HG02588 (cell line): ENCODE measurements around the gene RCC1.
"Not testable (repeated sequence)": the region's sequence is repeated elsewhere in the genome, so short reads cannot be mapped to it uniquely, and the experiment has no call there.

Experiments
- ATAC-seq: cut with Tn5 transposase; IDR thresholded peaks from one replicate; pipeline ENCODE4 v1.9.1; 2021; ENCODE audit warnings: mild to moderate bottlenecking, moderate library complexity; ENCODE audit not compliant: unreplicated experiment

RCC1 gene

DNA sequence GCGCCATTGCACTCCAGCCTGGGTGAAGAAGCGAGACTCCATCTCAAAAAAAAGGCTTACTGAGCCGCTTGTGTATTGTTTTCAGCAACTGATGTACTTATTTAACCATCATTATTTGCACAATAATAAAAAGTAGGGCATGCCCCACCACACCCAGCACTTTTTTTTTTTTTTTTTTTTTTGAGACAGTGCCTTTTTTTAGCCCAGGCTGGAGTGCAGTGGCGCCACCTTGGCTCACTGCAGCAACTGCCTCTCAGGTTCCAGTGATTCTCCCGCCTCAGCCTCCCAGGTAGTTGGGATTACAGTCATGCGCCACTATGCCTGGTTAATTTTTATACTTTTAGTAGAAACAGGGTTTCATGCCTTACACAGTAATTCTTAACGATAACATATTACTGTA lies 34.8 kb downstream of the RCC1 start:
- no peak for ATAC-seq

DNA sequence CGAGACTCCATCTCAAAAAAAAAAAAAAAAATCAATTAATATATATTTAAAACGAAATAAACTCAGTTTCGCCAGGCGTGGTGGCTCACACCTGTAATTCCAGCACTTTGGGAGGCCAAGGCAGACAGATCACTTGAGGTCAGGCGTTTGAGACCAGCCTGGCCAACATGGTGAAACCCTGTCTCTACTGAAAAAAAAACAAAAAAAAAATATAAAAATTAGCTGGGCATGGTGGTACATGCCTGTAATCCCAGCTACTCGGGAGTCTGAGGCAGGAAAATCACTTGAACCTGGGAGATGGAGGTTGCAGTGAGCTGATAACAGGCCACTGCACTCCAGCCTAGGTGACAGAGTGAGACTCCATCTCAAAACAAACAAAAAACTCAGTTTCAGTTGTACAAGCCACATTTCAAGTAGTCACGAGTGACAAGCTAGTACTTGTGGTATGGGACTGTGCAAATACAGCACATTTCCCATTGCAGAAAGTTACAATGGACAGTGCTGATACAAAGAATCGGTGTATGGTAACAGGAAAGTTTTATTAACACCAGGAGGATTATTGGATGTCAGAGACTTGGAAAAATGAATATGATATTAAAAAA lies 35.7 kb downstream of the RCC1 start:
- ATAC-seq: not testable (repeated sequence)

DNA sequence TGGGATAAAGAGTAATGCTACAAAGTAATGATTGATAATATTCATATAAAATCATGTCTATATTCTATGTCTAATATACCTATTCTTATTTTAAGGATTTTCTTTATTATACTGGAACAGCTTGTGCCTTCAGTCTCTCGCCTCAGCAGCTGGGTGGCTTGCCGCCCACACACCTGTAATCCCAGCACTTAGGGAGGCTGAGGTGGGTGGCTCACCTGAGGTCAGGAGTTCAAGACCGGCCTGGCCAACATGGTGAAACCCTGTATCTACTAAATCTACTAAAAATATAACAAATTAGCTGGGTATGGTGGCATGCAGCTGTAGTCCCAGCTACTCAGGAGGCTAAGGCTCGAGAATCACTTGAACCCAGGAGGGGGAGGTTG lies 39.4 kb downstream of the RCC1 start:
- no peak for ATAC-seq

DNA sequence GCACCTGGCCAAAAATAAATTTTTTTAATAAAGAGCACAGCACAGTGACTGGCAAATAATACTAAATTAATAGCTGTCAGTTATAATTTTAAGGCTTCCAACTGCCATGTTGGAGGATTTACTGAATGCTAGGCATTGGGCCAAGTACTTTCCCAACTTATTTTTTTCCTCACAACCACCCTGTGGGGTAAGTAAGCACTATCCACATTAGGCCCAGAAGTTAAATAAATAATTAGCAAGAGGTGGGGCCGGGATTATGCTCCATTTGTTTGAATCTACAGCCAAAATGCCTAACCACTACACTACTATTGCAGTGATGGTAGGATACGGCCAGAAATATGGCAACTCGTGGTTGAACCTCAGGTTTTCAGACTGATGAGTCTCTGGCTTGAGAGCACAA lies 42.5 kb downstream of the RCC1 start:
- ATAC-seq: no peak

DNA sequence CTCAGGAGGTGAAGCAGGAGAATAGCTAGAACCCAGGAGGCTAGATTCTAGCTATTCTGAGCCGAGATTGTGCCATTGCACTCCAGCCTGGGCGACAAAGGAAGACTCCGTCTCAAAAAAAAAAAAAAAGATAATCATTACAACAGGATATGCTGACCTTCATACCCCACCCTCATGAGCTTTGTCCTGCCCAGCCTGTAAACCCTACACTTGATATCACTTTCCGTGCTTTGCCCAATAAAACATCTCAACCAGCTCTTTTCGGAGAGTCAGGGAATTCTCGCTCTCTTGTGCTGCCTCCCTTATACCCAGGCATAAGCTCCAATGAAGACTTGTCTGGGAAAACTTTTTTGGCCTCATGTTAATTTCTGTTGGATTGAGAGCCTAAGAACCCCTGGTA lies 45.5 kb downstream of the RCC1 start:
- no peak for ATAC-seq

DNA sequence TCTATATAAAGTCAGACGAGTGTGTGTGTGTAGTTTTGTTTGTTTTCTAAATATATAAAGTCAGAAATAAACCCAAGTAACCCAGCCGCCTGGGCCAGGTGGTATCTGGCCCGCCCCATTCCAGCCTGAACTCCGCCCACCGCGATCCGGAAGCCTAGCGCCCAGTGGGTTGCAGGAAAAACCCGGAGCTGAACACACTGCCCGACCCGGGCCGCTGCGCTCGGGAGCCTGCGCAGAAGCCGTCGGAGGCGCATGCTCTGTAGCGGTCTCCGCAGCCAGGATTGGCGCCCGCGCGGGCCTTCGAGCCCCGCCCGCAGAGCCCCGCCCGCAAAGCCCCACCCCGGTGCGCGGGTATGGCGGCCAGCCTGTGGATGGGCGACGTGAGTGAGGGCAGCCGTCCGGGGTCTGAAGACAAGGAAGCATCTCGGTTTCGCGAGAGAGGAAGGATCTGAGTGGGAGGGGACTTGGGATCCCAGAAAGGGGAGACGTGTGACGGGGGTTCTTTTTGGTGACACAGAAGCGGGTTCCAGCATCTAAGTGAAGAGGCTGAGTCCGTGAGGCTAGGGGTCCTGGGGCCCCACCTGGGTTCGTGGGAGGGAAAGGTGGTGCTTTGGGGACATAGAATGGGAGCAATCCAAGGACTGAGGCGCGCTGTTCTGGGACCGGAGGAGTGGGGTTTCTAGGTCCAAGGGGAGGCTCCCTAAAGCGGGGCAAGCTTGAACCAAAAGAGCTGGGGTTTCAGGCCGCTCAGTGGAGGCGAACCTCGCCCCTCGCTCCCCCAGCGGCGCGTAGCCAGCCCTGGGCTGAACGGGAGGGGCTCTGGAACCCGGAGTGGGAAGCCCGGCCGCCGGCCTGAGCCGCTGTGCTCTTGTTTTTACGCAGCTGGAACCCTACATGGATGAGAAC lies 47.2 kb downstream of the RCC1 start, which contains the start of gene TRNAU1AP:
TRNAU1AP (plus strand) TSS at position 328 of the 906 bp plus-strand sequence; CDS start at position 354, 26 bp downstream.
- ATAC-seq: peak; percentile 86

DNA sequence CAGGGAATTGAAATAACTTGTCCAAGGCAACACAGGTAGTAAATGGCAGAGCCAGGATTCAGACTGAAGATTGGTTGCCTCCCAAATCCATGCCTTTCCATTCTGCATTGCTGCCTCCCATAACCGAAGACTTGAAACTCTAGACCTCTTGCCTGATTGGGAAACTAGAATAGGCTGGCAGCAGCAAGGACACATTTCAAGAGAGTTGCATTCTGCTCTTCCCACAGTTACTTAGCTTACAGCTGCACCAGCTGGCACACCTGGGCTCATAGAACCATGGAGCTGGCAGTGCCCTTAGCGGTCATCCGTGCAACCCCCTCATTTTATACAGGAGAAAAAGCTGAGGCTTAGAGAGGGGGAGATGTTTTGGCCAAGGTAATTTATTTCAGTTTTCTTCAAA lies 55.0 kb downstream of the RCC1 start:
- no peak for ATAC-seq

DNA sequence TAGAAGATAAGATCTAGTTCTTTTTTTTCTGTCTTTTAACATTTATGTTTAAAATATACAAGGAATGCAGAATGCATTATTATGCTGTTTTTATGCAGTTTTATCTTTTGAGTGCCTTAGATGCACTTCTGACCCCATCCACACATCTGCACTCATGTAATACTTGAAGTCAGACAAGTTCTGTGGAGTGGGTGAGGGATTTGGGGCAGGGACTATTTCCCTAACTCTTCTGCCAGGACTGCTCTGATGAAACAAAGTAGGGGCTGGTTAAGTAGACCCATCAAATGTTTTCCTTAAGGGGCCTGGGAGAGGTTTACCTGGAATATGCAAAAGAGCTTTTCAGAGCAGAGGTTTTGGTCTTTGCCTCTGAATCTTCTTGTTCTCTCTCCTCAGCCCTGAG lies 58.5 kb downstream of the RCC1 start:
- no peak for ATAC-seq

DNA sequence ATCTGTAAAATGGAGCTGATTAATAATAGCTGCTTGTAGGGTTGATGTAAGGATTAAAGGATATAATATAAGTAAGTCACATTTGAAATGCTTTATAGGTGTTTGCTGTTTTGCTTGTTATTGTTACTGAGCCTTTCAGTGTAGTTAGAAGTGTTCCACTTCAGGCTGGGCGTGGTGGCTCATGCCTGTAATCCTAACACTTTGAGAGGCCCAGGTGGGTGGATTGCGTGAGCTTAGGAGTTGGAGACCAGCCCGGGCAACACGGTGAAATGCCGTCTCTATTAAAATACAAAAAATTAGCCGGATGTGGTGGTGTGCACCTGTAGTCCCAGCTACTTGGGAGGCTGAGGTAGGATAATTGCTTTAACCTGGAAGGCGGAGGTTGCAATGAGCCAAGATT lies 59.2 kb downstream of the RCC1 start:
- ATAC-seq: no peak

DNA sequence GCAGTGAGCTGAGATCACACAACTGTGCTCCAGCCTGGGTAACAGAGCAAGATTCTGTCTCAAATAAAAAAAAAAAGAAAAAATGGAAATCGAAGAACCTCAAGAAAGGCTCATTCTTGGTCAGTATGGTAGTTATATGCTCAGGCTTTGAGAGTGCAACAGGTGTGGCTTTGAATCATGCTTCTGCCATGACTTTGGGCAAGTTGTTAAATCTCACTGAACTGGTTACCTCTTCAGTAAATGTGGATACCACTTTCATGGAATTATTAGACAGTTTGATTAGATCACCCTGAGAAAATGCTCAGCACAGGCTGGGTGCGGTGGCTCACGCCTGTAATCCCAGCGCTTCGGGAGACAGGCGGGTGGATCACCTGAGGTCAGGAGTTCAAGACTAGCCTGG lies 59.9 kb downstream of the RCC1 start:
- no peak for ATAC-seq

DNA sequence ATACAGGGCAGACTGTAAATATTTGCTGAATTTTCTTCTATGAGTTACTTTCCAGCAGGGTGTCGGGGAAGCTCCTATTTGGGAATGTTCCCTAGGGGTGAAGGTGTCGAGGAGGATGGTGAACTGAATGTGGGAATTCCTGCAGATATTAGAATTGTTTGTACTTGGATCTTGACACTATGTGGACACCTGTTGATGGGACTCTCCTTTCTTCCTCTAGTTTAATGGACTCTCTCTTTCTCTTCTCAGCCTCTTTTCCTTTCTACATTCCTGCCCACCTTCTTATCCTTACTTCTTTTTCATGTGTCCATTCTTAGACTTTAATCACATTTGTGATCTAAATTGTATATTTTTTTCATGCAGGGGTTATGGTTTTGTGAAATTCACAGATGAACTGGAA lies 61.1 kb downstream of the RCC1 start:
- ATAC-seq: no peak

DNA sequence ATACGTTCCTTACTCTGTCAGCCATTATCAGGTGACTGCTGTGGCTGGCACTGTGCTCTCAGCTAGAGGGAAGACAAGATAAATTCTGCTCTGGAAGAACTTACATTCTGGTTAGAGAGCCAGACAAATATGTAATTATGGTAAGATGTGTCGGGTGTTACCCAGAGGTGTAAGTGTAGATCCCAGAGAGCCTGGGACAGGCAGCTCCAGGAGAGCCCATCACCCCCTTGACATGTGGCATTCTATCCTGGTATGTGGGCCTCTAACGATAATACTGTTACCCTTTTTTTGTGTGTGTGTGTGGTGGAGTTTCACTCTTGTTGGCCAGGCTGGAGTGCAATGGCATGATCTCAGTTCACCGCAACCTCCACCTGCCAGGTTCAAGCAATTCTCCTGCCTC lies 66.1 kb downstream of the RCC1 start:
- no peak for ATAC-seq

DNA sequence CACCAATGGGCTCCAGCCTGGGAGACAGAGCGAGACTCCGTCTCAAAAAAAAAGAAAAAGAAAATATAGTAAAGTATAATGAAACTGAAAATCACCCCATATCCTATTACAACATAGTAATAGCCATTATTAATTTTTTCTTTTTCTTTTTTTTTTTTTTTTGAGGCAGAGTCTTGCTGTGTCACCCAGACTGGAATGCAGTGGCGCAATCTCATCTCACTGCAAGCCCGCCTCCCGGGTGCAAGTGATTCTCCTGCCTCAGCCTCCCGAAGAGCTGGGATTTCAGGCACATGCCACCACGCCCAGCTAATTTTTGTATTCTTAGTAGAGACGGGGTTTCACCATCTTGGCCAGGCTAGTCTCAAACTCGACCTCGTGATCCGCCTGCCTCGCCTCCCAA lies 67.0 kb downstream of the RCC1 start:
- not testable (repeated sequence) for ATAC-seq

DNA sequence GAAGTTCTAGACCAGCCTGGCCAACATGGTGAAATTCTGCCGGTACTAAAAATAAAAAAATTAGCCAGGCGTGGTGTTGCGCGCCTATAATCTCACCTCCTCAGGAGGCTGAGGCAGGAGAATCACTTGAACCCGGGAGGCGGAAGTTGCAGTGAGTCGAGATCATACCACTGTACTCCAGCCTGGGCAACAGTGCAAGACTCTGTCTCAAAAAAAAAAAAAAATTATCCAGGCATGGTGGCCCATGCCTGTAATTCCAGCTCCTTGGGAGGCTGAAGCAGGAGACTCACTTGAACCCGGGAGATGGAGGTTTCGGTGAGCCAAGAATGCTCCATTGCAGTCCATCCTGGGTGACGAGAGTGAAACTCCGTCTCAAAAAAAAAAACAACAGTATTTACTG lies 67.7 kb downstream of the RCC1 start:
- no peak for ATAC-seq

DNA sequence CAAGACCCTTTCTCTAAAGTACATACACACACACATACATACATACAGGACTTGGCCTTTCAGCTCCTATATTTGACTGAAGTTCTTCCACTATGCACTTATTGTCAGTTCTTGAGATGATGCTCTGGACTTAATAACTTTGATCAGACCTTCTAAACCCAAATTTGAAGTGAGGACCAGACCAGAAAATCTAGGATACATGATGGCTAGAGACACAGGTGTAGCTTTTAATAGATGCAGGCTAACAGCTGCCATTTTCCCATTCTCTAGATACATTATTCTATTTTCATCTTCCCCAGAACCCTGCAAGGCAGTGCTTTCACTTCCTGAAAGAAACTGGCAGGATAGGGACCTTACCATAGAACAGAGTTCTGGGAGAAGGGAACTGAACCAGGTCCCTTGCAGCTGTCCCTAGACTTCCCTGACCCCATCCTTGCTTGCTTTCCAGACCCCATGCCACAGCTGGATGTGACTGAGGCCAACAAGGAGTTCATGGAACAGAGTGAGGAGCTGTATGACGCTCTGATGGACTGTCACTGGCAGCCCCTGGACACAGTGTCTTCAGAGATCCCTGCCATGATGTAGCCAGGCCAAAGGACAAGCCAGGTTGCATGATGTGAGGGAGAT lies 71.3 kb downstream of the RCC1 start:
- no peak for ATAC-seq

DNA sequence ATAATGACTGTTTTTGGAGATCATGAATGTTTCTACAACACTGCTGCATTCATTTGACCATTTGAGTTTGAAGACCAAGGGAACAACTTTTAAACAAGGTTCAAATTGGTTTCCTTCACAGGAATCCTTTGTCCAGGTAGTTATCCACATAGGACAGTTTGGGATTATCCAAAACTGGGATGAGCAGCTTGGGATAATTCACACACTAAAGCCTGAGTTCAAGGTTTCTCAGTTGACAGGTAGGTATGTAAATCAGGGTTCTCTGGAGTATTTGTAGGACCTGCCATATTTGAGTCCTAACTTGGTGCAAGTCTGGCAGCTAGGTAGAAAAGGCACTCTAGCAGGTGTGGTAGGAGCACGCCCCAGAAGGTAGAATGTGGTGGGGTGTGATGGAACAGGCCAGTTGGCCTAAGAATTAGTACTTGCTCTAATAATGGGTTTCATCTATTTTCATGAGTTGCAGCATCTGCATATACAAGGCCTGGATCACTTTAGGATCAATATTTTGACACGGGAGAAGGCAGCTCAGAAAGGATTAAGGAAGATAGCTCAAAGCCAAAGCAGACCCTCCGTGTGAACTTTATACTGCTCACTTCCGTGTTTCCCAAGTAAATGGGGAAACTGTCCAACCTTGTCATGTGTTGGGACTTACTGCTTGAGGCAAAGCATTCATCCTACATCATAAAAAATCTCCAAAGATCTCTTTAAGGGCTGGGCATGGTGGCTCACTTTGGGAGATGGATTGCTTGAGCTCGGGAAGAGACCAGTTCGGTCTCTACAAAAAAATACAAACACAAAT lies 72.1 kb downstream of the RCC1 start:
- no peak for ATAC-seq

DNA sequence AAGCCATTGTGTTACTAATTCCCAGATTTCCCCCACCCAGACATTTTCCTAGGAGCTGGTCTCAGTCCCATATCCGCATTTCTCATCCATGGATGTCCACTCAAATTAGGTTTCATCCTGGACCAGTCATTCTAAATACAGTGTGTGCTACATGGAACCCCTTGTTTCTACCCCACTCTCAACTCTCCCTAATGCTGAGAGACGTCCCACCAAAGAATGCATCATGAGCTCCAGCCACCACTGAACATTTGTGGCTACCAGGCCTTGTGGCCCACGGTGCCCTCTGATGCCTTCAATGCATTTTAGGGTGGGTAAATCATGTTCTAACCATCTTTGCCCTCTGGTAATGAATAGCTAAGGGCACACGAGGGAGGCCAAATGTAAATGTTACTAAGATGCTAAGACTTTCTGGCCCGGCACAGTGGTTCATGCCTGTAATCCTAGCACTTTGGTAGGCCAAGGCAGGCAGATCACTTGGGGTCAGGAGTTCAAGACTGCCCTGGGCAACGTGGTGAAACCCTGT lies 72.9 kb downstream of the RCC1 start:
- no peak for ATAC-seq

DNA sequence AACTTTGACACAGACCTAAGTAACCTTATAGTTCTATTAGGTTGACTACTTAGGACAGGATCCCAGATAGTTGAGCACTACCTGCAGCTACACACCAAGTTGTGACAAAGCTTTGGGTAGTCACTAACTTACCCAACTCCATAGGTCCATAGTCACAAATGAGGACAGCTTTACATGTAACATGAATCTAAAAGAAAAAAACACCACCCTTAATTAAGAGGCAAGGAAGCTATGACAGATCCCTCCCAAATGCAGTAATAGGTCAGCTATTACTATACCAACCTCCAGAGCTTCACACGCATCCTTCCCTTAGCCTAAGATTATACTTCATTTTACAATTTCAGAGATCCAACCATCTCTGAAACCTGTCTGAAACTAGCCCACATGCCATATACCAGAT lies 73.6 kb downstream of the RCC1 start:
- no peak for ATAC-seq

DNA sequence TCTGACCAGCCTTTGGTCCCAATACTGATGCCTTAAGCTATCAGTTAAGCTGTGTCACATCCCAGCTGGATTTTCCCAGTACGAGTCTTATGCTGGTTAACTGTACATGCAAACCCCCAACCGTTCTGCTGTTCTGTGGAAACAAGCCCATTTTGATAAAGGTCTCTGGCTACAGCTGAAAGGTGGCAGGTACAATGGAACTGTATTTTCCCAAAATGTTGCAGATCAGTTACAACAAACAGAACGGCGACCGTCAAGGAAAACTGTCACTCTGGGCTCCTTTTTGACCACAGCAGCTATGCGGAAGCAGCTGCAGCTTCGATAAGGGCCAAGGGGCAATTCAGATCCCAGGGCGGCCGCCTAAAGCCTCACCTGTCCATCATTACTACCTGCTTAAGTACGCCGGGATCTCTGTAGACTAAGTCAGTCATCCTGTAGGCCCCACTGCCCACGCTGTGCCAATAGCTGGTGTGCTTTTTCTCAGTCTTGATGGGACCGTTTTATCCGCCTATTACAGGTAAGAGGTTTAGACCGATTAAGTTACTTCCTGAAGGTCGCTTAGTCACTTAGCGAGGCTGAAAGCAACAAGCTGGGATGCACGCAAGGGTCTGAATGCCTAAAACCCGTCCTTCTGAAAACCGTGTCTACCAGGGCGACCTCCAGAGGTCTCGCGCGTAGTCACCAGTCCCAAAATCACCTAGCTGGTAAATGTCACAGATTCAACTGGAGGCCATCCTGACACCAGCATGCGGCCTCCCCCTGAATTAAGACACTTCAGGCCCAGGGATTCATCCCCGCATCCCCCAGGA lies 75.1 kb downstream of the RCC1 start:
- no peak for ATAC-seq
